Cardiac septum (tissue), 1 donor: Measurements from ENCODE around the gene TCERG1L. TPM values are rescaled to one million over a fixed set of nuclear protein-coding genes. Genes with fewer than 3 reads are reported as not detected.
"Not testable (repeated sequence)": the region's sequence is repeated elsewhere in the genome, so short reads cannot be mapped to it uniquely, and the experiment has no call there.

Source experiments
- DNase-seq: peaks from one replicate; pipeline ENCODE4 v3.0.0-alpha.2; 2020; ENCODE audit warnings: low spot score
- intact Hi-C: fragments of 100-400 bp; cut with DNase I; formaldehyde crosslinking; loops from one replicate; pipeline ENCODE4 v1.14.0; 2022
- total RNA-seq: library from RNA; stranded (reverse); fragmentation: NEBNext Ultra II Directional; extraction: Animal tissue kit (Norgen Biotek cat#: 25700); gene quantifications from one replicate; pipeline ENCODE4 v1.2.1, GENCODE V29; 2021
- donor health status: DM: no; HTN: no; CAD: no.

Gene TCERG1L
- total RNA-seq, 1 donor from 2014 or later = not detected

DNA sequence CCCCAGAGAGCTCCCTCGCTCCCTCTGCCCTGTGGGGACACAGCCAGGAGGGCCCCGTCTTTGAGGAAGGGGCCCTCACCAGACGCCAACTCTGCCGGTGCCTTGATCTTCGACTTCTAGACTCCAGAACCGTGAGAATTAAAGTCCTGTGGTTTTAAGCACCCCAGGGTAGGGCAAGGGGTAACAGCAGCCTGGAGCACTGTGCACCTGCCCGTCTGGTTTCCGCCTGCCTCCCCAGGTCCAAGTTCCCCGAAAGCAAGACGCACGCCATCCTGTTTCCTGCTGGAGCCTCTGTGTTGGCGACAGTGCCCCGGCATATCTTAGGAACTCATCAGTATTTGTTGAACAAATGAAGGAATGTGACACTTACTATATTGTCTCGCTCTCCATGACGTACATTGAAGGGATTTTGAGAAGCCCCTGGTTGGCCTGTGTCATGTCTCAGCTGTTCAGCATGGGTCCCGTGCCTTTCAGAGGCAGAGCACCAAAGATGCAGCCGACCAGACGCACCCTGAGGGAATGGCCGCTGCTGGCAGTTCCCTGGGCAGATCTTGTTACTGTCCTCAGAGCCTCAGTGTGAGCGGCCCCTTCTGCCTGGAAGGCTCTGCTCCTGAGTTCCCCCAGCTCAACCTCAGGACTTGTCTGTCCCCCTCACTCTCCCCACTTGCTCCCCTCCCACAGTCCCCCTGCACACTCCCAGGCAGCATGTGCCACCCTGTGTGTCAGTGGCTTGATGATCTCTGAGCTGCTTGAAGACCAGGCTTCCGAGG, 226.2 kb downstream of the TCERG1L start:
- intact Hi-C loops = no loop called here
- DNase-seq = no peak

DNA sequence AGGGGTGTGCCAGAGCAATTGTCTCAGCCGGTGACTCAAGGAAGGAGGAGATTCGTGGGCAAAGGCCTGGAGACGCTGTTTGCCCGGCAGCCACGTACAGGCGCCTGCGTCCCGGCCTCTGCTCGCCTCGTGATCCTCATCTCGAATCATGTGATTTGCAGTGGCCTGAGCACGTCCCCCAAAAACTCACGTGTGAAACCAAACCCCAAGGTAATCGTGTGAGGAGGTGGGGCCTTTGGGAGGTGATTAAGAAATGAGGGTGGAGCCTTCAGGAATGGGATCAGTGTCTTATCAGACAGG, 226.8 kb downstream of the TCERG1L start:
- intact Hi-C loops = no loop called here
- no peak for DNase-seq

DNA sequence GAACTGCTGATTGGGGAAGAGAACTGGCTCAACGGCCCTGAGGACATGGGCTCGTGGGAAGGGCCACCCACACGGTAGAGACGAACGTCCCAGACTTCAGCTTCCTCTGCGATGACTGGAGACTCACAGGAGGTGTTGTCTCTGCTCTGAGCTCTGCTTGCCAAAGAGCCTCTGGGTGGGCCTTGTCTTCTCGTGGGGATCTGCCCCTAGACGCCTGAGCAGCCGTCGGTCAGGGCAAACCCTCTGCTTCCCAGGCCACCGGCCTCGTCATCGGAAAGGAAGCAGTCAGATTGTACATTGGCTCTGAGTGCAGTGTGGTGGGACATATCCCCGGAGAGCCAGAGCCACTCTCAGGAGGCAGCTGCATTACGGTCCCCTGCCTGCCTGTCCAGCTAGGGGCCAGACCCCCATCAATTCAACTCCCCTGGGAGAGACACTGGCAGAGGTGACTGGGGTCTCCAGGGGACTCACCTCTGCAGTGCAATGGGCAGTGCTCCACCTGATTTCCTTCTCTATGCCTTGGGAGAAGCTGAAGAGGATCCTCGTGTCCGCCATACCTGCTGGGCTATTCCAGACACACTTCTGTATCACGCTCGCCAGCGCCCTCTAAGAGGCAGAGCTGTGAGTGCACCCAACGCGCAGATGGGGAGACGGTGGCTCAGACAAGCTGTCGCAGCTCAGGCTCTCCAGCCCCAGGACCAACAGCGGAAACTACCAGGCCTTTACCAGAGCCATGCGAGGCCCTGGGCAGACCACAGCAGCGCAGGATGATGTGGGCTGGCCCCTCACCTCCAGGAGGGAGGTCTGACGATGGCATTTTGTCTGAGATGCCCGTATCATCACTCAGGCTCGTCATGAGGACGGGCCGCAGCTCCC, 227.4 kb downstream of the TCERG1L start:
- intact Hi-C loops = no loop called here

DNA sequence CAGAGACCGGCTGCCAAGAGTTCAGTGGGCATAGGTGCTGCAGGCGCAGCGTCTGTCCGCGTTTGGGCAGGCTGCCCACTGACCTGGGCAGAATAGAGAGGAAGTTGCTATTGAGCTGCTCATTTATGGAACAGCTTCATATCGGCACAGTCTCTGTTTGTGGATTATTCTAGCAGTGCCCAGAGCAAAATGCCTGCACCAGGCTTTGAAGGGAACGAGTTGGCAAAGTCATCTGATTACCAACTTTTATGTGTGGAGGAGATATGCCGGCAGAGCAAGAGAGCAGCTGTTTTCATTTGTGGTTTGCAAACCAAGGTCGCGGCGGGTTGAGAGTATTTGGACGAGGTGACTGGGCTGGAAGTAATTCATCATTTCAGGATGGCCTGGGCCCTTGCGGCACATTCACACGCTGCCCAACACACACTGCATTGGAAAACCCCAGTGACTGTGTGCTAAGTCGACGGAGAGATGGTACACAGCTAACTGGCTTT, 228.5 kb downstream of the TCERG1L start:
- intact Hi-C loops = no loop called here
- DNase-seq = no peak

More for the DNA sequence above, 227.4 kb downstream of the TCERG1L start:
- DNase-seq = no peak

DNA sequence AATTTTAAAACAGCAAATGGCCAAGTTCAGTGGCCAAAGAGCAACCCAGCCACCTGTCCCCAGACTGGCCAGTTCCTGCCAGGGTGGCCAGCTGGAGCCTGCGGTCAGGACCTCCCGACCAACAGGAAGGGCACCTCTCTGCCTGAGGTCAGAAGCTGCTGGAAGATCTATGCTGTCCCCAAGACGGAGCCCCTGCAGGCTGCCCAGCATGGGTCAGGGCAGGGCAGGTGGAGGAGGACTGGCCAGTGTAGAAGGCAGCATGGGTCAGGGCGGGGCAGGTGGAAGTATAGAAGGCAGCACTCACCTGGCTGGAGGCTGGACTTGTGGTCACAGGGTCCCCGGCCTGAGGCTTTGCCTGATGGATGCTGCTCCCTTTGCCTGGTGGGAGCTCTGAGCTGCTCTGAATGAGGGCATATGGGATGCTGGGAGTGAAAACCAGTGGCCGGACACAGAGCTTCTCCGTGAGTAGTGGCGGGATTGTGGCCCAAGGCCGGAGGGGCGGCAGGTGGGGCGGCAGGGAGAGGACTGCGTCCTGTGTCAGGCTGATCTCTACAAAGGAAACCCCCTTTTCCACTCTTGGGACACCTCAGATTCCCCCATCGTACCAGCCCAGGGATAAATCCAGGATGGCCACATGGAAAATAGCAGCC, 229.2 kb downstream of the TCERG1L start:
- intact Hi-C loops = no loop called here
- DNase-seq = no peak

DNA sequence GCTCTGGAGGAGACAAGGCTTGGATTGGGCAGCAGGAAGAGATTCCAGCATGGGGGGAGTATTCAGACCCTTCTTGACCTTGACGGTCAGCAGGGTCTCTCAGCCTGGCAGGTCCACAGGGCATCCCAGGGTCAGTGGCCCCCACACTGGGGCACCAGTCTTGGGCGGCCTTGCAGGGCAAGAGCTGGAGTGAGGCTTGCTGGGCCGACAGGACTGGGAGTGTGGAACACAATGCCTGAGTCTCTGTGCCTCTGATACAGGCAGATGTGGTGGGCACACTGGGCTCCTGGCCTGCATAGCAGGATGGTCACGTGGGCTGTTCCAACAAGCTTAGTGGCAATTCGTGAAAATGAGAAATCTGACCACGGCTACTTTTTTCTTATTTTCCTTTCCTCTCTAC, 229.7 kb downstream of the TCERG1L start:
- intact Hi-C loops = no loop called here
- DNase-seq = no peak

DNA sequence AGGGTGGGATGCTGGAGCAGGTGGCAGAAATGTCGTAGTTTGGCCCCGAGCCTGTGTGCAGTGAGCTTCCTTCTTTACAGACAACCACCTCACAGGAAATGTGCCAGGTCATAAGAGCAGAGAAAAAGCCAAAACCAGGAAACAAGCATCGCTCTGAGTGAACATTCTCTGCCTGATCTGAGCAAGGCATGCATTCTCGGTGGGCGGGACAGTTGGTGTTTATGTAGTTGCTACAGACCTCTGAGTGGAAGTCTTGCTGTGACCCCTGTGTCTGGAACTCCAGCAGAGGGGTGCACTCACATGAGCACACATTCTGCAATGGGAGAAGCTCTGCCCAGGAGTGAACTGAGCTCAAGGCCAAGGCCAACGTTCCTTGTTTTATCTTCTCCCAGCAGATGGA, 230.1 kb downstream of the TCERG1L start:
- intact Hi-C loops = no loop called here
- peak; percentile 36 for DNase-seq

DNA sequence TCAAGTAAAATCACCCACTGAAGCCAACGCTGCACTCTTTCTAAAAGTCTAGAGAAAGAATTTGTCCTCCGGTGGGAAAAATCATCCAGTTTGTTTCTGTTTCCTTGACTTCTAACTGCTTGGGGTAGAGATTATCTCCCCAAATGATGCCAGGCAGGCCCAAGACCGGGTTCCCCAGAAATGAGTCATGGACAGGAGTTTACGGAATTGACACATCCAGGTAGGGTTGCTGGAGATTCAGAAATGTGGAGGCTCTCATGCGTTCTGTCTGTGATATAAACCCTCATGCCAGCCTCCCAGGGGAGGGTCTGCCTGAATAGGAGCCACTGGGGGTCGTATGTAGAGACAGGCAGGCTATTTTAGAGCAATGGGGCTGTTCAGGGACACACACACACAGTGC, 230.9 kb downstream of the TCERG1L start:
- DNase-seq = peak; percentile 4
- intact Hi-C loops = no loop called here

DNA sequence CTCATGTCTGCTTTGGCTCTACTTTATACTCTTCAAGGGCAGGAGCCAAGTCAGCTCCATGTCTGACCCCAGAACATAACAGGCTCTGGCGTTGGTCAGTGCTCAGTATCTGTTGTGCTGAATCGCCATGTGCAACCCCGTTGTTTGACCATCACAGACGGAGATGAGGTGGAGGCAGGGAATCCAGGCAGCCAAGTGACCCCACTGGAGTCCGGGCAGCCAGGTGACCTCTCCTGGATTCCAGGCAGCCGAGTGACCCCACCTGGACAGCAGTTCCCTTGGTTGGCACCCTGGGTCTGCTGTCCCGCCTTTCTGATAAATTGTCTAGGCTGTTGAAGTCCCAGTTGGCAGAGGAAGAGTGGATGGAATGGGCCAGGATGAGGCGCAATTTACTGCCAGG, 232.2 kb downstream of the TCERG1L start:
- no peak for DNase-seq
- intact Hi-C loops = no loop called here

DNA sequence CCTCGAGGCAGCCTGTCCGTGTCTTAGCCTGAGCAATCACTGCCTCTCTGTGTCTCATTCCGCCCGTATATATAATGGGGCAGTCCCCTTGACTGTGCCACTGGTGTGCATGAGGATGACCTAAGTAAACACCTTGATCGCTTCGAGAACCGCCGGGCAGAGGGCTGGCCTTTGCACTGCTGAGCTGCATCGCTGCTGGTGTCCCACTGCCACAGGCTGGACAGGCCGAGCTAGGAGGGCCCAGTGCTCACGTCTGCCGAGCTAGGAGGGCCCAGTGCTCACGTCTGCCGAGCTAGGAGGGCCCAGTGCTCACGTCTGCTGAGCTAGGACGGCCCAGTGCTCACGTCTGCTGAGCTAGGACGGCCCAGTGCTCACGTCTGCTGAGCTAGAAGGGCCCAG, 232.6 kb downstream of the TCERG1L start:
- DNase-seq, intact Hi-C loops: not testable (repeated sequence)

DNA sequence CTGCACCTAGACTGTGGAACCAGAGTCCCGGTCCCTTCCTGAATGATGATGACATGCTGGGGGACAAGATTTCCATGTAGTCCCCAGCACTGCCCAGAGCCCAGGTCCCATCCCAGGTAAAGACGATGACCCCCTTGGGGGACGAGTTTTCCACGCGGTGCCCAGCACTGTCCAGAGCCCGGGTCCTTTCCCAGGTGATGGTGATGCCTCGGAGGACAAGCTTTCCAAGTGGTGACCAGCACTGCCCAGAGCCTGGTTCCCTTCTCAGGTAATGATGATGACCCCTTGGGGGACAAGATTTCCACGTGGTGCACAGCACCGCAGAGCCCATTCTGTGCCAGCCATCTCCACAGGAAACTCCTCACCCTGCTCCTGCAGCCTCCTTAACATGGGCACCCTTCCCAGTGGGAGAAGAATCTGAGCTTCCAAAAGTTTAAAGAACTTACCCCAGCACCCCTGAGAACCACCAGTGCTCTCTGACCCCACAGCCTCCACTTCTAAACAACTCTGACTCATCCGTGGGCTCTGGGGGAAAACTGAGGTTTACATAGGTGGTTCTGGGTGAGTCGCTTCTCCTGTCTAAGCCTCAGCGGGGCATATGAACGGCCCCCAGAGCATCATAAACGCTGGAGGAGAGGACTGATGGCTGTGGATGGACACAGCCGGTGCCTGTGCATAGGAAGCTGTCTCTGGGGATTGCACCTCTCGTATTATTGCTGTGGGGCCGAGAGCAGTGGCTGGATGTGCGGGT, 233.2 kb downstream of the TCERG1L start:
- intact Hi-C loops = no loop called here
- no peak for DNase-seq

DNA sequence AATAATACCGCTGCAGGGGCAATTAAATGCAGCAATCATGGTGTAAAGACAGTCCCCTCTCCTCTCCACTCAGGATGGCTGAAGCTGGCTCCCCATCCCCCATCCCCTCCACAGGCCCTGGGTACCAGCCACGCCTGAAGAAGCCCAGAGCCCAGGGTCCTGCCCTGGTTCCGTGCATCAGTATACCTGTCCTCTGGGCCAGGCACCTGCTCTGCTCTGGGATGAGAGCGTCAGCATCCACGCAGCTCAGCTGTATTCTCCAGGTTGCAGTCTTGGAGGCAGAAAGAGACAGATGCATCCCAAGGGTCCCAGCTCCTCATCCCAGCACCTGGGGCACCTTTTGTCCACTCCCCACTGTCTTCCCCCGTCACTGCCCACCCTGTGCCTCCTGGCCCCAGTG, 233.8 kb downstream of the TCERG1L start:
- no peak for DNase-seq
- intact Hi-C loops = no loop called here

DNA sequence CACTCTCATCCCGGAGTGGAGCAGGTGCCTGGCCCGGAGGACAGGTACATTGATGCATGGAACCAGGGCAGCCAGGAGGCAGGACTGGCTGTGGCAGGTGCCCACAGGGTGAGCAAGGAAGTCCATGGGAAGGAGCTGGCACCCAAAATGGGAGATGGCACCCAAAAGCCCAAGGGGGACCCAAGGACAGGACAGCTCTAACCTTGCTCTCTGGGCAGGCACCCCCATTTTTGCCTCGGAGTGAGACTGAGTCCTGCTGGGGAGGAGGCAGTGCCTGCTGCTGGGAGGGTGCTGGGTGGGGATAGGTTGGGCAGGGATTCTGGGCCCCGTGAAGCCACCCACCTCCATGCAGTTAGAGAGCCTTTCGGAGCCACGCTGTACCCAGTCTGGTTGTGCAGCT, 234.5 kb downstream of the TCERG1L start:
- intact Hi-C loops = no loop called here
- DNase-seq = peak; percentile 36

DNA sequence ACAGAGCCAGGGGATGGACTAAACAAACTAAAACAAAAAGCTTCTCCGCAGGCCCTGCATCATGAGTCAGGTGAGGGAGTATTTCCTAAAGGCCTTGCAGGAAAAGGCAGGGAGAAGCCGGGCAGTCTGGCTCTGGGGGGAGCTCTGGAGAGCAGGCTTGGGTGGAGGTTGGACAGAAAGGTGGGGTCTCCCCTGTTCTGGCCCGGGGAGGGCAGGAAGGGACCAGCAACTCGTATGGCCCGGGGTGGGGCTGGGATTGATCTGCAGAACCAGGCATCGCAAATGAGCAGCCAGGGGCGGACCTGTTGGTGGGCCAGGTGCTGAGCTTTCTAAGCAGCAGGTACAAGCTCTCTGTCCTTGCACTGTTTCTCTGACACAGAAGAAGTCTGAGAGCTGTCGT, 235.2 kb downstream of the TCERG1L start:
- no peak for DNase-seq
- intact Hi-C loops = no loop called here

DNA sequence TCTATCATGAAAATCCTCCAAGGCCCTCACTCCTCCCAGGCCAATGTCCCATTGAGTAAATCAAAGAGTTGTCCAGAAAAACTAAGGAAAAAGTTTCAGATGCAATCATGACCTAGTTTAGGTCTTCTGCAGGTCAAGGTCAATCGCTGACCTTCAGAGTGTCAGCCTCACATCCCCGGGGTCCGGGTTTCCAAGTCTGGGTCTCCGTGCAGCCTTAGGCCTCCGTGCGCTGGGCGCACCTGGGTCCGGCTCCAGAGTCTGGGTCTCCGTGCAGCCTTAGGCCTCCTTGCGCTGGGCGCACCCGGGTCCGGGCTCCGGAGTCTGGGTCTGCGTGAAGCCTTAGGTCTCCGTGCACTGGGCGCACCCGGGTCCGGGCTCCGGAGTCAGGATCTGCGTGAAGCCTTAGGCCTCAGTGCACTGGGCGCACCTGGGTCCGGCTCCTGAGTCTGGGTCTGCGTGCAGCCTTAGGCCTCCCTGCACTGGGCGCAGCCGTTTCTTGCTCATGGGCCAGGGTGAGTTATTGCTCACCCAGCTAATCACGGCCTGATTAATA, 236.2 kb downstream of the TCERG1L start:
- peak; percentile 60 for DNase-seq
- intact Hi-C loops = no loop called here

DNA sequence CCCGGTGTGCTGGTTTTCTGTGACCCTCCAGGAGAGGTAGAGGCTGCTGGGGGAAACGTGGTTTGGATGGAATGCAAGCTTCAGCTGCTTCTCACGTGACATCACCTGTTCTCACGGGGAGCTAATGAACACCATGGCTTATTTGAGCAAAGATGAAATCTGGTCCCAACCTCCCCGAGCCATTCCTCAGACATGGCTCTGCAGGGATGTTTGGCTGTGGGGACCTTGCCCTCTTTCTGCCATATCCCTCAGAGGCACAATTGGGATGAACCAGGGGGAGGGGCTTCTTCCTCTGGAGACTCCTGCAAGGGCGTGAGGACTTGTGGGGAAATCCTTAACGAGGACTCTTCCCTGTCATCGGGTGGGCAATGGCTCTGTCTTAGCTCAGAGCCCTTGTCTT, 236.8 kb downstream of the TCERG1L start:
- intact Hi-C loops = no loop called here
- DNase-seq = no peak

DNA sequence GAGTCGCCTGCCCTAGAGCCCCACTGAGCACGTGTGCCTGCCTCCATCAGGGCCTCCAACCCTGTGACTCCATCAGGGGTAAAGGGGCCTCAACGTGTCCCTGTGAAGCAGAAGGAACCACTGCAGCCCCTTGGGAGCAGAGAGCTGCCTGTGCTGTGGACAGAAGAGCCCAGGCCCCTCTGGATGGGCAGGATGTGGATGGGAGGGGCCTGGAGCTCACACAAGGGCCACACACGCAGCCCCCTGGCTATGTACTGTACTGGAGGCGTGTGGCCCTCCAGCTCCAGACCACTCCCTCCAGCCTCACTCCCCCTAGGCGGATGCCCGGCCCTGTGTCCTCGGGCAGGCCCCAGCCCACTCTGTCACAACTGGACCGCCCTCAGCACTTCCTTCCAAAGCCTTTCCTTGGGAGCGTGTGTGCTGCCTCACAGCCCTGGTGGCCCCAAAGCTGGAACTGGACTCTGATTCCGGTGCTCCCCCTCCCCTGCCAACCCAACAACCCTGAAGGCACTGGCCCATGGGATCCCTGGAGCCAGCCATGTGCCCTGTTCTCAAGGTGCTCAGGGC, 238.0 kb downstream of the TCERG1L start:
- intact Hi-C loops = no loop called here

DNA sequence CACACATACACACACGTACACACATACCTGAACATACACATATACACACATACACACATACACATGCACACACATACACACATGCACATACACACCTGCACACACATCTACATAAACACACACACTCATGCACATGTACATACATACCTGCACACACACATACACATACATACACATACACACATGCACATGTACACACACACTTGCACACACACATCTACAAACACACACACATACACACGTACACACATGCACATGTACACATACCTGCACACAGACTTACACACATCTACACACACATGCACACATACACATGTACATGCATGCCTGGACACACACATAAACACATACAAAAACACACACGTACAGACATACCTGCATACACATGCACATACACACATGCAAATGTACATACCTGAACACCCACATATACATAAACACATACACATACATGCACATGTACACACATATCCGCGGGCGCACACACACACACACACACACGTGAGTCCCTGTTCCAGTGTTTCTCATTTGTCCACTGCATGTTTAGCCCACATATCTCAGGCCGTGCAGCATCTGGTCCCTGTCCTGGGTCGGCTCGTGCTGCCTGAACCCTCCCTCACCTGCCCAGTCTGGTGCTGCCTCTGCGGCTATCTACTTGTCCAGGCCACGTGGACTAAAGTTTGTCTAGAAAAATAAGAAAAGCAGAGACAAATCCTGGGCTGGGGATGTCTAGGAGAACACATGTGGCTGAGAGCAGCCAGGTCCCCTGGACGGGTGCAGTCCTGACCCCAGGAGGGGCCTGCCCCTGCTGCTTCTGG, 238.7 kb downstream of the TCERG1L start:
- intact Hi-C loops = no loop called here
- peak; percentile 67 for DNase-seq

More for the DNA sequence above, 238.0 kb downstream of the TCERG1L start:
- no peak for DNase-seq
